K562 (cell line): ENCODE data around the gene ZCCHC8. TPM values are rescaled to one million over a fixed set of nuclear protein-coding genes. Genes with fewer than 3 reads are reported as not detected.

ENCODE experiments used
- BRF2 ChIP-seq: IDR thresholded peaks from 3 replicates; pipeline ENCODE4 v1.6.1; 2011; ENCODE audit warnings: borderline replicate concordance, mild to moderate bottlenecking; ENCODE audit not compliant: insufficient read length, insufficient read depth
- CREB1 ChIP-seq, 2 experiments: sonication (generic) in 1 of 2; formaldehyde crosslinking in 1 of 2; IDR thresholded peaks; 2 replicates each; pipeline versions ENCODE4 v1.6.1 to v1.8.0; 2012 to 2022; ENCODE audit warnings: inconsistent platforms in 1 of 2, mild to moderate bottlenecking in 1 of 2, missing genetic modification reagents in 1 of 2, moderate library complexity in 1 of 2
- HMGN3 ChIP-seq: IDR thresholded peaks from 2 replicates; pipeline ENCODE4 v1.6.1; 2011; ENCODE audit warnings: borderline replicate concordance, low read depth, mild to moderate bottlenecking, mixed read lengths, low read length; ENCODE audit not compliant: insufficient read length; ENCODE audit errors: extremely low read depth
- KHSRP ChIP-seq: fragments of 450-650 bp; IDR thresholded peaks from 2 replicates; pipeline ENCODE4 v1.6.1; 2017
- NEUROD1 ChIP-seq: fragments of 150-350 bp; IDR thresholded peaks from 2 replicates; pipeline ENCODE4 v1.6.1; 2014; ENCODE audit warnings: borderline replicate concordance, low read length, low read depth; ENCODE audit not compliant: partially characterized antibody
- REST ChIP-seq, 2 experiments: fragments of 450-650 bp; formaldehyde crosslinking in 1 of 2; IDR thresholded peaks; 2 replicates each; pipeline versions ENCODE4 v1.4.0 to v1.6.1; 2014 to 2020; ENCODE audit warnings: mild to moderate bottlenecking in 2 of 2, borderline replicate concordance in 1 of 2, low read depth in 1 of 2
- RREB1 ChIP-seq: fragments of 250-450 bp; sonication (Bioruptor Pico); IDR thresholded peaks from 2 replicates; pipeline ENCODE4 v1.4.0; 2020
- SP2 ChIP-seq: IDR thresholded peaks from 2 replicates; pipeline ENCODE4 v1.6.1; 2011; ENCODE audit warnings: mild to moderate bottlenecking, low read depth, low read length, moderate library complexity; ENCODE audit not compliant: poor library complexity, severe bottlenecking; ENCODE audit errors: extremely low read depth
- ZNF253 ChIP-seq: fragments of 250-450 bp; sonication (Bioruptor Pico); conservative IDR thresholded peaks from 2 replicates; pipeline ENCODE4 v1.6.1; 2021; ENCODE audit warnings: mild to moderate bottlenecking
- ZNF696 ChIP-seq: fragments of 250-450 bp; sonication (Bioruptor Pico); conservative IDR thresholded peaks from 2 replicates; pipeline ENCODE4 v1.4.0; 2020; ENCODE audit warnings: mild to moderate bottlenecking, moderate library complexity
- polyA plus RNA-seq, 8 experiments: library from polyadenylated mRNA; depleted of rRNA in 4 of 8; stranded (reverse) in 5 of 8; unstranded in 3 of 8; fragments of >200 nt; fragmentation: Nextera tagmentation in 2 of 8; fragmentation: Illumina TruSeq in 1 of 8; extraction: Ambion mirVana in 2 of 8; extraction: Trizol in 1 of 8; gene quantifications; 2 replicates each; pipeline versions ENCODE4 v1.2.1 to v1.2.3, GENCODE V29; 2011 to 2014; ENCODE audit warnings: inconsistent platforms in 1 of 8, missing spikeins in 1 of 8
- total RNA-seq, 7 experiments: library from RNA; depleted of rRNA in 6 of 7; stranded (reverse); fragments of >200 nt in 6 of 7; fragmentation: Illumina TruSeq in 2 of 7; extraction: Trizol in 2 of 7; gene quantifications; 2 replicates each; pipeline versions ENCODE4 v1.2.1 to v1.2.3, GENCODE V29; 2011 to 2021; ENCODE audit warnings: low replicate concordance in 1 of 7

The ZCCHC8 gene
- total and polyA plus RNA-seq, 9 of the 15 experiments (the other 6 are each of a cell fraction or from before 2014, with no cell fraction given) = 14.8 to 50.9 (median 34.1) TPM

GRCh38 chr12:122500685-122501488 lies at the start of gene ZCCHC8 (continued):
- no peak for TF ChIP-seq SP2
- TF ChIP-seq ZNF696 (CRISPR knock-in tag) = no peak
- no peak for TF ChIP-seq KHSRP
- no peak for TF ChIP-seq ZNF253 (CRISPR knock-in tag)
- TF ChIP-seq BRF2 = no peak
- no peak for TF ChIP-seq REST (IDR thresholded peaks at IDR 0.05; ENCODE audit: borderline replicate concordance)
- no peak for TF ChIP-seq REST (CRISPR knock-in tag; IDR thresholded peaks at IDR 0.05; ENCODE audit: low read depth)
- TF ChIP-seq RREB1 (CRISPR knock-in tag) = no peak
- peak; percentile 75 for TF ChIP-seq CREB1 (IDR thresholded peaks at IDR 0.05)
- TF ChIP-seq CREB1 (CRISPR knock-in tag; IDR thresholded peaks at IDR 0.05) = peak; percentile 64; the same call in 1 of the 2 replicates
- peak; percentile 44 for TF ChIP-seq NEUROD1
- peak; percentile 71 for TF ChIP-seq HMGN3
